Measurements from ENCODE around the gene GSG1L. TPM values are rescaled to one million over a fixed set of nuclear protein-coding genes. Genes with fewer than 3 reads are reported as not detected.

Gene GSG1L
- total and polyA plus RNA-seq, 9 of the 15 experiments (the other 6 are each of a cell fraction or from before 2014, with no cell fraction given), result not detected

DNA sequence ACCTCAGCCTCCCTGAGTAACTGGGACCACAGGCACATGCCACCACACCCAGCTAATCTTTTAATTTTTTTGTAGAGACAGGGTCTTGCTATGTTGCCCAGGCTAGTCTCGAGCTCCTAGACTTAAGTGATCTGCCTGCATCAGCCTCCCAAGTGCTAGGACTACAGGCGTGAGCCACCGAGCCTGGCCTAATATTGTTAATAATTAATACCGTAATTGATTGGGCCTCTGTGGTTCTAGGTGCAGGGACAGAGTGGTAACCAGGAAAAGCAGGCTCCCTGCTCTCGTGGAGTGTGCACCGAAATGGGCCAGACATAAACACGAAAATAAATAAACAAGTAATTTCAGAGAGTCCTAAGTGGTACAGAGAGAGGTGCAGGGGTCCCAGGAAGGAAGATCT is 241.0 kb downstream of the GSG1L start (continued):
- TF ChIP-seq, protein P1, sequence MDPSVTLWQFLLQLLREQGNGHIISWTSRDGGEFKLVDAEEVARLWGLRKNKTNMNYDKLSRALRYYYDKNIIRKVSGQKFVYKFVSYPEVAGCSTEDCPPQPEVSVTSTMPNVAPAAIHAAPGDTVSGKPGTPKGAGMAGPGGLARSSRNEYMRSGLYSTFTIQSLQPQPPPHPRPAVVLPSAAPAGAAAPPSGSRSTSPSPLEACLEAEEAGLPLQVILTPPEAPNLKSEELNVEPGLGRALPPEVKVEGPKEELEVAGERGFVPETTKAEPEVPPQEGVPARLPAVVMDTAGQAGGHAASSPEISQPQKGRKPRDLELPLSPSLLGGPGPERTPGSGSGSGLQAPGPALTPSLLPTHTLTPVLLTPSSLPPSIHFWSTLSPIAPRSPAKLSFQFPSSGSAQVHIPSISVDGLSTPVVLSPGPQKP (CRISPR knock-in tag; IDR thresholded peaks at IDR 0.05), result no peak
- TF ChIP-seq, protein P2, sequence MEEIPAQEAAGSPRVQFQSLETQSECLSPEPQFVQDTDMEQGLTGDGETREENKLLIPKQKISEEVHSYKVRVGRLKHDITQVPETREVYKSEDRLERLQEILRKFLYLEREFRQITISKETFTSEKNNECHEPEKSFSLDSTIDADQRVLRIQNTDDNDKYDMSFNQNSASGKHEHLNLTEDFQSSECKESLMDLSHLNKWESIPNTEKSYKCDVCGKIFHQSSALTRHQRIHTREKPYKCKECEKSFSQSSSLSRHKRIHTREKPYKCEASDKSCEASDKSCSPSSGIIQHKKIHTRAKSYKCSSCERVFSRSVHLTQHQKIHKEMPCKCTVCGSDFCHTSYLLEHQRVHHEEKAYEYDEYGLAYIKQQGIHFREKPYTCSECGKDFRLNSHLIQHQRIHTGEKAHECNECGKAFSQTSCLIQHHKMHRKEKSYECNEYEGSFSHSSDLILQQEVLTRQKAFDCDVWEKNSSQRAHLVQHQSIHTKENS (CRISPR knock-in tag; IDR thresholded peaks at IDR 0.05), result no peak
- TF ChIP-seq ZC3H11A (IDR thresholded peaks at IDR 0.05; ENCODE audit: low read depth, low read length) (no peak), IRF2 (CRISPR knock-in tag; IDR thresholded peaks at IDR 0.05) (no peak), HNRNPLL (IDR thresholded peaks at IDR 0.05; ENCODE audit: low read depth, low read length, poor library complexity, severe bottlenecking) (no peak), MYC (IDR thresholded peaks at IDR 0.05; ENCODE audit: low read depth, low read length) (no peak), MYC (CRISPR knock-in tag; IDR thresholded peaks at IDR 0.05; ENCODE audit: borderline replicate concordance, low read depth) (no peak), BRD9 (IDR thresholded peaks at IDR 0.05; ENCODE audit: low read depth, partially characterized antibody) (no peak), RBM17 (IDR thresholded peaks at IDR 0.05; ENCODE audit: borderline replicate concordance, low read depth, low read length) (no peak)
- TF ChIP-seq, protein P3, sequence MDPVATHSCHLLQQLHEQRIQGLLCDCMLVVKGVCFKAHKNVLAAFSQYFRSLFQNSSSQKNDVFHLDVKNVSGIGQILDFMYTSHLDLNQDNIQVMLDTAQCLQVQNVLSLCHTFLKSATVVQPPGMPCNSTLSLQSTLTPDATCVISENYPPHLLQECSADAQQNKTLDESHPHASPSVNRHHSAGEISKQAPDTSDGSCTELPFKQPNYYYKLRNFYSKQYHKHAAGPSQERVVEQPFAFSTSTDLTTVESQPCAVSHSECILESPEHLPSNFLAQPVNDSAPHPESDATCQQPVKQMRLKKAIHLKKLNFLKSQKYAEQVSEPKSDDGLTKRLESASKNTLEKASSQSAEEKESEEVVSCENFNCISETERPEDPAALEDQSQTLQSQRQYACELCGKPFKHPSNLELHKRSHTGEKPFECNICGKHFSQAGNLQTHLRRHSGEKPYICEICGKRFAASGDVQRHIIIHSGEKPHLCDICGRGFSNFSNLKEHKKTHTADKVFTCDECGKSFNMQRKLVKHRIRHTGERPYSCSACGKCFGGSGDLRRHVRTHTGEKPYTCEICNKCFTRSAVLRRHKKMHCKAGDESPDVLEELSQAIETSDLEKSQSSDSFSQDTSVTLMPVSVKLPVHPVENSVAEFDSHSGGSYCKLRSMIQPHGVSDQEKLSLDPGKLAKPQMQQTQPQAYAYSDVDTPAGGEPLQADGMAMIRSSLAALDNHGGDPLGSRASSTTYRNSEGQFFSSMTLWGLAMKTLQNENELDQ (CRISPR knock-in tag; IDR thresholded peaks at IDR 0.05; ENCODE audit: borderline replicate concordance), result no peak

Measured in K562 (cell line).